ENCODE data around the gene GOLGA7B.

GOLGA7B gene

DNA sequence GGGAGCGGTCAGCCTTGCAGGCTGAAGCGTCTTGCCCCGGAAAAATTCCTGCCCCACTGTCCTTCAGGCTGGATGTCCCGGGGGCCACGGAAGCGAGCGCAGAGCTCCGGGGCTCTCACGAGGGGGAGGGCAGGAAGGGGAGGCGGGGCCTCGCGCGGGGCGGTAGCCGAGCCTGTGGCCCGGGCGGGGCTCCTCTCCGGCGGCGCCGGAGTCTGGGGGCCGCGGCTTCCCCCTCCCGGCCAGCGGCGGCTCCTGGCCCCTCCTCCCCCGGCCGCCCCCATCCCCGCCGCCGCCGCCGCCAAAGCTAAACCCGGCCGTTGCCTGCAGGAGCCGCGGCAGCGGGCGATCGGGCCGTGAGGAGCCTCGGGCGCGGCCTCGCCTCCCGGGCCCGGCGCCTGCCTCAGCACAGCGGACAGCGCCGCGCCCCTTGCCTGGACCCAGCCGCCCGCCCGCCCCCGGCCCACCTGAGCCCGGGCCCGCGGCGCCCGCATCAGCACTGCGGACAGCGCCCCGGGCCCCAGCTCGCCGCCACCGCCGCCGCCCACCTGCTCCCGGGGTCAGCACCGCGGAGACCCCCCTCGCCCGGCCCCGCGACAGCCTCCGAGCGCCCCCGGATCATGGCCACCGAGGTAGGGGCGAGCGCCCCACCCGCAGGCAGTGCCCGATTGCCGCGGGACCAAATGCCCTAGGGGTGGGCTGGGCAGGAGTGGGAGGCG is at the start of gene GOLGA7B:
GOLGA7B (plus strand) TSS at position 157 of the 716 bp plus-strand sequence; CDS start at position 618, 461 bp downstream.
- peak; percentile 50 for DNase-seq (ENCODE audit: low spot score)

DNA sequence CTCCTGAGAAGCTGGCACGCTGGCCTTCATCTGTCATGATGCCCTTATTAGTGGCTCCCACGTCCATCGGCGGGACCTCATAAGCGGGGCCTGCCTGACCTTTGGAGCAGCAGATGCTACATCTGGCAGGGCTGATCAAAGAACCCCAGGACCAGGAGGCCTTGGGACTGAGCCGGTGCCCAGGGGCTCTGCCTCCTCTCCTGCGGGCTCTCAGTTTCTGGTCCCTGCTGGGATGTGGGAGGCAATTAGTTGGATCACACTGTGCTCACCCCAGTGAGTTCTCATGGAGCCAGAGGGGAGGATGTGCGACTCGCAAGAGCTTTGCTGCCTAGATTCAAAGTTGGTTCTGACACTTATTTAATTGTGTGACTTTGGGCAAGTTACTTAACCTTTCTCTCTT is 49.2 kb upstream of the GOLGA7B start:
- DNase-seq (ENCODE audit: low spot score) = no peak

DNA sequence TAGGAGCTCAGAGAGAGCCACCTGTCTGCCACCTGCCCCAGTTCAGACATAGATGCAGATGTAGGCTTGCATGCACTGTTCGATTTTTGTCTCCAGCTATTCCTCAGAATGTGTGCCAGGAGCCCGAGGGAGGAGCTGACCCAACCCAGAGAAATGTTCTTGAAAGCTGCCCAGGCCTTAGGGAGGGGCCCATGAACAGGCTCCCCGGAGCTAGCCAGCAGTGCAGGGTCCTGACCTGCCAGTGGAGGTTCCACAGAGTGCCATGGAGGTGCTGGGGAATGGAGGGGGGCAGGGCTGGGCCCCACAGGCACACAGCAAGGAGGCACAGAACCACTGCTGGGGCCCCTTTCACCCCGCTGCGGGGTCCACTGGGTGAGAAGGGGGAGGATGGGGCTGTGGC is 48.2 kb upstream of the GOLGA7B start:
- no peak for DNase-seq (ENCODE audit: low spot score)

DNA sequence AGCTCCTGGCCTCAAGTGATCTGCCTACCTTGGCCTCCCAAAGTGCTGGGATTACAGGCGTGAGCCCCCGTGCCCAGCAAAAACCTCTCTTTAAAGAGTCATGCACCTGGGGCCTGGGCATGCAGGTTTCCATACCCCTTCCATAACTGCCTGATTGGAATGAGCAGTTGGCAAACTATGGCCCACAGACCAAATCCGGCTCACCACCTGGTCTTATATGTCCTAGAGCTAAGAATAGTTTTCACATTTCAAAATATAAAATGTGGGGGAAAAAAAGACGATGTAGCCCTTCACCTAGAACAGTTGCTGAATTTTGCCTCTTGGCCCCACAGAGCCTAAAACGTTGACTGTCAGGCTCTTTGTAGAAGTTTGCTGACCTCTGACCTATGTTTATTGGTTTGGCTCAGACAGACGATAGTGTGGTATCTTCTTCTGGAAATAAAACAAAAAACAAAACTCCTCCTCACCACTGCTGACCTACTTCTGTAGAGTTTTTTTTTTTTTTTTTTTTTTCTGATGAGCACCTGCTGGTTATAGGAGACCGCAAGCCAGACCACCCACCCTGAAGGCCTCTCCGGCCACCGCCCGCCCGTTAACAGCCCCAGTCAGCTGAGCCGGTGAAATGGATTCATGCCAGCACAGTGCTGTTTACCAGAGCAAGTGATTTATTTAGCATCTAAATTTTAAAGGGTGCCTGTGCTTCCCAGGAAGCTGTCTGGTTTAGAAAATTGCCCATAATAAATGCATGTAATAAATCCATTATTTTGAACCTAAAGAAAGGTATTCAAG is 44.4 kb upstream of the GOLGA7B start:
- DNase-seq (ENCODE audit: low spot score) = no peak

DNA sequence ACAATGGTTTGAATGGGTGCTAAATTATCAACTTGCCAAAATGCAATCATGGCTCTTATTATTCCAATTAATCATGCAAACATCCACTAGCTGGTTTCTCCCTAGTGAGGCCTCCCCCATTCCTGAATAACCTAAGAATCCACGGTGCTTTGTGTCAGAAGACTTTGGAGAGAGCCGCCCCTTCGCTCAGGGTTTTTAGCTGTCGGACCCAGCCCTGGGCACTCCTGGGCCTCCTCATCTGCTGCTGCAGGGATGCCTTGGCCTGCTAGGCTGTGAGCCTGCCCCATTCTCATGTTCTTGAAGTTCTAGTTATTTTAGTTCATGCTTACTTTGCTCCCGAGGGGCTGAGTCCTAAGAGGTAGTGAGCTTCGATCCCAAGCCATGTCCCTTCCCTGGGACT is 43.7 kb upstream of the GOLGA7B start:
- no peak for DNase-seq (ENCODE audit: low spot score)

DNA sequence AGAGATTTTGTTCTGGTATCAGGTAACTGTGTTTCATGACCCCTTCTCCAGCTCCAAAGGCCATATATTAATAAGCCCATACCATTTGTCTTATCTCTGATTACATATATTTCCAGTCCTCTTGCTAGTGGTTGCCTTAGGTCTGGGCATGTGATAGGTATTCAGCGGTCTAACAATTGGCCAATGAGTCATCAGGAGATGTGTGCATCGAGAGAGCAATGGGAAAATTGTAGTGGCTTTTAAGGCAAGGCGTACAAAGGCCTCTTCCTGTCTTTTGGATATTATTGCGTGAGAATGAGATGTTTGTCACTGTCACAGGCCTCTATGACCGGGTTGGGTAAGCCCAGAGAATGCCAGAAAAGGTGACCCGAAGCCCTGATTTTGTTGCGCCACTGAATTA is 39.2 kb upstream of the GOLGA7B start:
- DNase-seq (ENCODE audit: low spot score) = no peak

DNA sequence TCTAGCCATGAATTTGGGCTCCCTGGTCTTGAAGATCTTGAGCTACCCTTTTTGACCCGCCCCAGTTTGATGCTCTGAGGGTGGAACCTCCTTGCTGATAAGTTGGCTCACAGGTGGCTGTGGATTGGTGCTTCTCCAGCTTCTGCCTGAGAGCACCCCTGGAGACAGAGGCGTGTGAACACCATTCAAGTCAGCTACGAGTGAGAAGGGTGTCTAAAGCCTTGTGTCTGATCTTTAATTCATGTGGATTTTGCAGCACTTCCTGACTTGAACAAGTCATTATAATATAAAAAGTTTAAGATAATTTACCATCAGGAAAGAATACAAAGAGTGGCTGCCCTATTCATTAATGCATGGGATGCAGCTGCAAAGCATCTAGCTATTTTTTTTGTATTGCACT is 37.7 kb upstream of the GOLGA7B start:
- DNase-seq (ENCODE audit: low spot score) = no peak

DNA sequence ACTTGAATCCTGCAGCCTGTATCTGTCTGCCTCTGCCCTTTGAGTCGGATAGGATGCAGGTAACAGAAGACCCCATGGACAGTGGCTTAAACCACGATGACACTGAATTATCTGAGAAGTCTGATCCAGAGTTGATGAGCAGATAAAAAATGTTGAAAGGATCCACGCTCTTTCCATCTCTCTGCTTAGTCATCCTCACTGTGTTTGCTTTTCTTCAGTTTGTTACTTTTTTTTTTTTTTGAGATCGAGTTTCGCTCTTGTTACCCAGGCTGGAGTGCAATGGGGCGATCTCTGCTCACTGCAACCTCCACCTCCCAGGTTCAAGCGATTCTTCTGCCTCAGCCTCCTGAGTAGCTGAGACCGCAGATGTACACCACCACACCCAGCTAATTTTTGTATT is 36.9 kb upstream of the GOLGA7B start:
- no peak for DNase-seq (ENCODE audit: low spot score)

DNA sequence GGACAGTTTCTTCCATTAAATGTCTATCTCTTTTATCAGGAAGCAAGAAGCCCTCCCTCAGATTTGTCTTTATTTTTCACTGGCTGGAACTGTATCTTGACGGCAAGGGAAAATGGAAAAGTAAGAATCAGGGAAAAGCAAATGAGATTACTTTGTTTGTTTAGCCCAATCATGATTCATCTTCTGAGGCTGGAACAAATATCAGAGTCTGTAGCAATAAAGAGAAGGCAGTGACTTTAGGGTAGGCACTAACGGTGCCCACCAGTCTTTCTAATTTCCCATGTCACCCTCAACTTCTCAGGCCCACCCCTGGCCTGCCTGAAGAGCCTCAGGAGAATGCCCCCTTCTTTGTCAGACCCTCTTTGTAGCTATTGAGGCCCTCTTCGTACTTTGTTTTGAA is 36.3 kb upstream of the GOLGA7B start:
- DNase-seq (ENCODE audit: low spot score) = no peak

DNA sequence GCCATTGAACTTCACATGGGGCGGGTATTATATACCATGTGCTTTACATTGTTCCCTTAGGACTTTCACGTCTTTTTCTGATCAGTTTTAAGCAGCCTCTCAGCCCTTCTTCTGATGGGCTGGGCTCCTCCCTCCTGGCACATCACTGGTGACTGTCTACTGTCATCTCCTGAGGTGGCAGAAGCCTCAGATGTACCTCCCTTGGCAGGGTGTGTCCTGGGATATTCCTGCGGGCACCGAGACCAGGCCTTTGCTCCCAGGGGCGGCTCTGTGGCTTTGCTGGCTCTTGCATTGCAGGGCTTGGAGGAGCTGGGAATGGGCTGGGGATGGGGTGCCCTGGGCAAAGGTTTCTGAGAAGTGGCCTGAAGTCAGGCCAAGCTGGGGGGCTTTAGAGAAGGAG is 34.6 kb upstream of the GOLGA7B start:
- no peak for DNase-seq (ENCODE audit: low spot score)

DNA sequence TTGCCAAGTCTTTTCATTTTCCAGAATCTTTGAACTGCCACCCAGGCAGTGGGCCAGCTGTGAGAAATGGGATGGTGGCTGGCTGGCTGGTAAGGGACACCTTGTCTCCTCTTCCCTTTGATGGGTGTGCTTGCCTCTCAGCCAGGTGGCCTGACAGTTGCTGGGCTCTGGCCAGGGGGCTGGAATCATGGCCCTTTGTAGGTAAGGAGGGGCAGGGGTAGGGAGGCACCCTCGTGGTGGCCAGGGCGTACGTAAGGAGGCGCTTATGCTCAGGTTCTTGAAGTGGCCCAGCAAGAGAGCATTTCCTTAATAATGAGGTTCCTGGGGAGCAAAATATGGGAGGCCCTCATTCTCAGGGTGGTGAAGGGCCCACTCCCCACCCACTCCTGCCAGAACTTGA is 33.0 kb upstream of the GOLGA7B start:
- DNase-seq (ENCODE audit: low spot score) = no peak

DNA sequence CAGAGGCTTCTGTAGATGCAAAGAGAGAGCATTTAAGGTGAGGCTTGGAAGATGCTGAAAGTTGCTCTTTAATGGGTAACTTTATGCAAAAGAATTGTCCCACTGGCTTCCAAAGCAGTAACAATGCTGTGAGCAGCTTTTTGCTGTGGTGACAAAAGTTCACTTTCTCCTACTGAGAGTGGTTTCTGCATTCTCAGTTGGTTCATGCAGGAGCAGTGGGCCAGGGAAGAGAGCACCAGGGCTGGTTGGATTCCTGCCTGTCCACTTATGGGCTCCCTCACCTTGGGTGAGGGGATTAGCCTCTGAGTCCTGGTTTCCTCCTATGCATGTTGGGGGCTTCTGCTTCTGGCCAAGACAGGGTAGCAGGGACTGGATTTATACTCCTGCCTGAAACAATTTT is 31.1 kb upstream of the GOLGA7B start:
- no peak for DNase-seq (ENCODE audit: low spot score)

DNA sequence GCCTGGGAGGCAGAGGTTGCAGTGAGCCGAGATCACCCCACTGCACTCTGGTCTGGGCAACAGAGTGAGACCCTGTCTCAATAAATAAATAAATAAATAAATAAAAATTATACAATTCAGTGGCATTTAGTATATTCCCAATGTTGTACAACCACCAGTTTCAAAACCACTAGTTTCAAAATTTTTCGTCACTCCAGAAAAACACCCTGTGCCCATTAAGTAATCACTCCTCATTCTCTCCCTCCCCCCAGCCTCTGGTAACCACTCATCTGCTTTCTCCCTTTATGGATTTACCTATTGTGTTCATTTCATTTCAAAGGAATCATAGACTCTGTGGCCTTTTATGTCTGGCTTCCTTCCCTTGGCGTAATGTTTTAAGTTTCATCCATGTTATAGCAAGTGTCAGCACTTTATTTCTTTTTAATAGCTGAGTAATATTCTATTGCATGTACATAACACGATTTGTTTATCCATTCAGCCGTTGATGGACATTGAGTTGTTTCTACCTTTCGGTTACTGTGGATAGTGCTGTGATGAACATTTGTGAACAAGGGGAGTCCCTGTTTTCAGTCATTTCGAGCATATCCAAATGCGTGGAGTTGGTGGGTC is 29.4 kb upstream of the GOLGA7B start:
- no peak for DNase-seq (ENCODE audit: low spot score)

DNA sequence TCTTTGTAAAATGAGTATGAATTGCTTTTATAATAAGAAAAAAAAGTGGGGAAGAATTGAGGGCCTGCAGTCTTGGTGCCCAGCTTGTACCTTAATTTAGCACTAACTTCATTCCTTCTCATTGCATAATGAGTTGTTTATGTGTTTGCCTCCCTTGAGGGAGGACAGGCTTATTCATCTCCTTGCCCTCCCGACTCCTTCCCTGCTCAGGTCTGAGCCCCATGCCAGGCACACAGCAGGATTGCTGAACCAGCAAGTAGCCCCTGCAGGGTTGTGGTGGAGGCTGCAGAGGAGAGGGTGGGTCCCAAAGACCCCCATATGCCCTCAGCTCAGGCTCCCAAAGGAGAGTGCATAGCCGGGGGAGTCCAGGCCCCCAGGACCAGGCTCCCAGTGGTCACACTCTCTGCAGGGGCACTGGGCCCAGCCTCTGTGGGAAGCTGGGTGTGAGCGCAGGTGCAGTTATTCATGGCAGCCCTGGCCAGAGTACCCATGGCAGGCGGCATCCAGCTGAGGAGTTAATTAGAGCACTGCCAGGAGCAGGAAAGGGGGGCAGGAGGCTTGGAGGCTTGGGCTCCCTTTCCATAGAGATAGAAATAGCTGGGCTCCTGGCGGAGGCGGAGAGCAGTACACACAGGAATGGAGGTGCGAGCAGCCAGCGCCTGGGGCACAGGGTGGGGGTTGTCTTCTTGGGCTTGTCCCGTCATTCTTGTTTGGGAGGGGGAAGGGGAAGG is 28.2 kb upstream of the GOLGA7B start:
- no peak for DNase-seq (ENCODE audit: low spot score)

DNA sequence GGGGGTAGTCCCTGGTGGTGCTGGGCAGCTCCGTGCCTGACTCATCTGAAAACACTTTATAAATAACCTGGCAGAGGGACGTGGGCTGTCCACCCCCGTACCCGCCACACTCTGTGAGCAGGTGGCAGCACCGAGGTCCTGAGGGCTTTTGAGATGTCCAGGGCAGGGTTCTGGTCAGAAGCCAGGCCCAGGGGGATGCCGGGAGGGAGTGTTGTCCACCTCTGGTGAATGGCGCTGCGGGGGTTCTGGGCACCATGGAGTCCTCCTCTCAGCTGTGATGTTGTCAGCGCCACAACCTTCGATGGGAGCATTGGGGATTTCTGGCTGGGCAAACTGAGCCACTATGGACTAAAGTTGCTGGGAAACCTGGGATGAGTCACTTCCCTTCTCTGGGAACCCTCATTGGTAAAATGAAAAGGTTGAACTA is 27.4 kb upstream of the GOLGA7B start:
- DNase-seq (ENCODE audit: low spot score) = no peak

DNA sequence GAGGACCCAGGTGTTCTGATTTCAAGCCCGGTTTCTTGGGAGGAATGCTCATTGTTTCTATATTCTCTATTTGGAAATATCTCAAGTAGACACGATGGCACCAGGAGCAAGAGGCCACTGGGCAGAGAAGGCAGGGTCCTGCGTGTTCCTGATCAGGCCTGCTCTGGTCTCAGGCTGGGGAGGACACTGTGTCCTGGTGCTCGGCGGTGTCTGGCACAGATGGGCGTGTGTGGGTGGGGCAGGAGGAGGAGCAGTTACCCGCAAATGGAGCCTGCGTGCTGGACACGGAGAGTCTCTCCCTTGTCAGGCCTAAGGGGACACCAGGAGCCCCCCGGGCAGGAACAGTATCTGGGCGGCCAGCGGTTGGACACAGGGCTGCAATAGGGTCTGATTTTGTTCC is 25.9 kb upstream of the GOLGA7B start:
- DNase-seq (ENCODE audit: low spot score) = no peak

DNA sequence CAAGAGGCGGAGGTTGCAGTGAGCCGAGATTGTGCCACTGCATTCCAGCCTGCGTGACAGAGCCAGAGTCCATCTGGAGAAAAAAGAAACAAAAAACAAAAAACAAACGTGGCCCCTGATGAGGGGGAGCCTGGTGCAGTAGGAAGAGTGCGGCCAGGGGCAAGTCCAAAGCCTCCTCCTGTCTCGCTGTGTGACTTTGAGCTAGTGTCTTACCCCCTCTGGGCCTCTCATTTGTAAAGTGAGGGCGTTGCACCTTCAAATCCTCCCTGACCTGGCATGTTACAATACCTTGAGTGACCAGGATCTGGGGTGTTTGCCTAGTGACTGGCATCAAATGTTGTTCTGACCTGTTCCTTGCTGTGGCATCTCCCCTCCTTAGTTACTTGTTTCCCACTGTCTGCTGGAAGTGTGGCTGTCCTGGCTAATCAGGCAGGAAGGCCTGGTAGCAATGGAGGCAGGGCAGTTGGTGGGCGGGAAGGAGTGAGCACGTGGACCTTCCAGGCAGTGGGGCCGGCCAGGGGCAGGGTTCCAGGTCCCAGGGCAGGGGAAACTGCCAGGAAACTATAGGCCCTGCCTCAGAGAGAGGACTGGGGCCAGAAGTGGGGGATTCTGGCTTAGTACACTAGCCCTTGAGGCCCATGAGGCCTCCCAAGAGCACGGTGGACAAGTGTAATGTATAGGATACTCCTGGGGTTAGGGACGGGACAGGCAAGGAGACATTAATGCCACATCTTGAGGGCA is 24.5 kb upstream of the GOLGA7B start:
- DNase-seq (ENCODE audit: low spot score) = no peak

DNA sequence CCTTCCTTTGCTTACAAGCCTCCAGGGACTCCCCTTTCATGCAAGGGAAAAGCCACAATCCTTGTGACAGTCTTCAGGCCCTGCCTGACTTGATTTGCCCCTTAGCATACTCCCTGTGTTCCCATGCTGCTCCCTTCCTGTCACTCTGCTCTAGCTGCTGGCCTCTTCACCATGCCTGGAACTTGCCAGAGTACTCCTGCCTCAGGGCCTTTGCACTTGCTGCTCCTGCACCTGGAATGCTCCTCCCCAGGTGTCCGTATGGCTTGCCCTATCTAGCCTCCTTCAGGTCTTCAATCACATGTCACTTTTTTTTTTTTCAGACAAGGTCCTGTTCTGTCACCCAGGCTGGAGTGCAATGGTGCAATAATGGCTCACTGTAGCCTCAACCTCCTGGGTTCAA is 22.8 kb upstream of the GOLGA7B start:
- no peak for DNase-seq (ENCODE audit: low spot score)

DNA sequence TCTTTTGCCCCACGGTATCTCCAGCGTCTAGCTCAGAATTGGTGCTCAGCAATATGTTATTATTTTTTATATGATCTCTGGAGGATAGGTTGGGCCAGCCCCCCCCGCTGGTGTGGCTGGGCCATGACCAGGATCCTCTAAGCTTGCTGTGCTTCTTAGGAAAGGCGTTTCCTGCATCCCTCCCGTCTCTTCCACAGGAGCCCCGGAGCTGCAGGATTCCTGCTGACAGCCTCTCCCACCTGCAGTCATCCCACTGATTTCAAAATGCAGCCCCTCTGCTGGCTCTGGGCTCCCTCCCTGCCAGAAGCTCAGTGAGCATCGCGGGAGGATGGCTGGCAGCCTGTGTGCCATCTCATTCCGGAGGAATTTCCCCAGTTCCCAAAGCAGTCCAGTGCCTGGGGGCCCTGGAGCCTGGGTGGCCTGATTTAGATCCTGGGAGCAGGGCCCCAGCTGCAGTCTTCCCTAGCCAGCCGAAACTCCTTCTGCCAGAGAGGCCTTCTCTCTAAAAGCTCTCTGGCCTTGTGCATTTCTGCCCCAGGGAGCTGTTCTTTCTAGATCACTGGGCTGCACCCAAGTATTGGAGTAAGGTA is 21.8 kb upstream of the GOLGA7B start:
- DNase-seq (ENCODE audit: low spot score) = no peak

DNA sequence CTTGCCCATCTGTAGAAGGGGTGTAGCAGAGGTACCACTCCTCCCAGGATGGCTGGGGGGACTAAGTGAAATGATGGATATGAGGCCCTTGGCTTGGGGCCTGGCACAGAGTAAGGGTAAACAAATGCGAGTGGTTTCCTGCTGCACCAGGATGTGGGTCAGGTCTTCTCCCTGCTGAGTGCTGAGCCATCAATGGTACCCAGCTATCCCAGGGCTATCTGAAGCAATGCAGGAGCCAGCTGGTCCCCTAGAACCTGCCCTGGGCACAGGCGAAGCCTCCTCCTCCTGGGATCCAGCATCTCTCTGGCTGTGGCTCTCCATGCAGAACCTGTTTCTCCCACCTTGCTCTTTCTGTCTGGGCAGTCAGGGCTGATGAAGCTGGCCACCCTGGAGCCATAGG is 20.9 kb upstream of the GOLGA7B start:
- peak; percentile 4 for DNase-seq (ENCODE audit: low spot score)

DNA sequence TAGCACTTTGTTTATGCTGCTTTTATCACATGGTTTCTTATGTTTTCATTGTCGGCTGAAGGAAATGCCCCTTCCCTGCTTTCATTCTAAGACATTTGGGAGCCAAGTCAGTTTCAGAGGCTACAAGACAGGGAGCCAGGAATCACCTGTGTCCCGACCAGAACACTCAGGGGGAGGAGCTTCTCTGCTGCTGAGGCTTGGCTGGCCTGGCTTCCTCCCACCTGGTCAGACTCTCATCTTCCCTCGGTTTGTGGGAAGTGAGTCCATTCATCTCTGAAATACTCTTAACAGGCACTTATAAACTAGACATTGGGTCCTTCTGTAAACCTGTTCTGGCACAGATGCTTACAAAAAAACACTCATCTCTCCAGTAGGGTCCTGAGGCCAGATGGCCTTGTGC is 19.6 kb upstream of the GOLGA7B start:
- DNase-seq (ENCODE audit: low spot score) = no peak

Data from CD4-positive, alpha-beta T cell treated with Interleukin-2 at 100 ng/mL for 4 hours (primary cell).